Endothelial cell (in vitro differentiated cells): ENCODE data around the gene FBXL7. TPM values are rescaled to one million over a fixed set of nuclear protein-coding genes. Genes with fewer than 3 reads are reported as not detected.

Experiments
- DNase-seq: peaks from one replicate; pipeline ENCODE4 v3.0.0; 2021; ENCODE audit warnings: low spot score
- H3K27ac Mint-ChIP-seq: one replicate; pipeline ENCODE4 v1.8.0; 2021; ENCODE audit warnings: mixed read lengths, inconsistent platforms; ENCODE audit not compliant: unreplicated experiment
- H3K27me3 Mint-ChIP-seq: one replicate; pipeline ENCODE4 v1.8.0; 2021; ENCODE audit warnings: mild to moderate bottlenecking, moderate library complexity, mixed read lengths, inconsistent platforms; ENCODE audit not compliant: unreplicated experiment
- H3K36me3 Mint-ChIP-seq: one replicate; pipeline ENCODE4 v1.8.0; 2021; ENCODE audit warnings: mild to moderate bottlenecking, low read depth, mixed read lengths, inconsistent platforms; ENCODE audit not compliant: unreplicated experiment
- H3K4me1 Mint-ChIP-seq: one replicate; pipeline ENCODE4 v1.8.0; 2021; ENCODE audit warnings: mild to moderate bottlenecking, mixed read lengths, inconsistent platforms; ENCODE audit not compliant: unreplicated experiment
- H3K4me3 Mint-ChIP-seq: one replicate; pipeline ENCODE4 v1.8.0; 2021; ENCODE audit warnings: mild to moderate bottlenecking, mixed read lengths, inconsistent platforms; ENCODE audit not compliant: unreplicated experiment
- H3K9me3 Mint-ChIP-seq: one replicate; pipeline ENCODE4 v1.8.0; 2021; ENCODE audit warnings: mixed read lengths, inconsistent platforms; ENCODE audit not compliant: unreplicated experiment
- CTCF ChIP-seq: fragments of 200-600 bp; sonication (generic); IDR thresholded peaks from one replicate; pipeline ENCODE4 v1.5.0; 2021; ENCODE audit warnings: antibody characterized with exemption; ENCODE audit not compliant: unreplicated experiment
- total RNA-seq: library from RNA; stranded (reverse); fragmentation: NEBNext Ultra II Directional; extraction: Animal tissue kit (Norgen Biotek cat#: 25700); gene quantifications from one replicate; pipeline ENCODE4 v1.2.1, GENCODE V29; 2021; ENCODE audit not compliant: unreplicated experiment

FBXL7 gene
- total RNA-seq, 1 donor from 2014 or later: 63.8 TPM

- peaks cover 4% of the 10 kb centered on the region for H3K27me3 Mint-ChIP-seq
- no peak overlapping the region for H3K27ac Mint-ChIP-seq
- H3K4me1 Mint-ChIP-seq: peaks cover 15% of the 10 kb centered on the region
- no peak for DNase-seq
- no peak overlapping the region for H3K4me3 Mint-ChIP-seq
- peaks cover 33% of the 10 kb centered on the region for H3K36me3 Mint-ChIP-seq
- H3K9me3 Mint-ChIP-seq: no peaks in the 10 kb centered on the region
- no peak for TF ChIP-seq CTCF
These were observed 140.1 kb downstream of the FBXL7 start for GRCh38 chr5:15640116-15640515.

GRCh38 chr5:15643731-15644130 lies 143.8 kb downstream of the FBXL7 start:
- H3K27me3 Mint-ChIP-seq: peaks cover 6% of the 10 kb centered on the region
- H3K36me3 Mint-ChIP-seq: peaks cover 24% of the 10 kb centered on the region

DNA sequence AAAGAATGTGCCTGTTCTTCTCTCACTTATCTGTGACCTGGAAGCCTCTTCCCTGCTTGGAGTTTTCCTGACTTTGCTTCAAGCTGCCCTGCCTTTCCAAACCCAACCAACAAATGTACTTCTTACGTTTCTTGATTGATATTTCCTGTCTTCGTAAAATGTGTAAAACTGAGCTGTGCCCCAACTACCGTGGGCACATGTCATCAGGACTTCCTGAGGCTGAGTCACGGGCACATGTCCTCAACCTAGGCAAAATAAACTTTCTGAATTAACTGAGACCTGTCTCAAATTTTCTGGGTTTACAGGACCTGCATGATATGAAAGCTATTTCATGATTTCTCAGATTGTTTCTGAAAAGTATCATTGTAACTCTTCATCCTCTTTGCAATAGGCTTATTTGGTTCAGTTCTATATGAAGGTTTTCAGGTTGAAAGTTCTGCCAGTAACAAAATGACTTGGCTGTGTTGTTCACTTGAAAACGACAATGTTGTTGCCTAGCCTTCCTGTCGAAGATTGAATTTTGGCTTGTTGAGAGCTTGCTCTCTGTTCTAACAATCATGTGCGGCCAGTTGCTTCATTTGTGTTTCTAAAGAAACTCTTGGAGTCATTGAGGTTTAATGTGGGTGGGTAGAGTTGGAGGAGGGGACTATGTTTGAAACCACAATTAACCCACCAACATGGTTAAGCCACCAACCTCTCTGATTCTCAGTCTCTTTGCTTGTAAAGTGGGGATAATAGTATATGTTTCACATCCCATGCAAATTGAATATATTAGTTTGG lies 145.6 kb downstream of the FBXL7 start:
- TF ChIP-seq CTCF: no peak
- H3K9me3 Mint-ChIP-seq: no peaks in the 10 kb centered on the region
- H3K4me3 Mint-ChIP-seq: no peak overlapping the region
- H3K27me3 Mint-ChIP-seq: peaks cover 2% of the 10 kb centered on the region
- H3K27ac Mint-ChIP-seq: no peak overlapping the region
- peaks cover 9% of the 10 kb centered on the region for H3K36me3 Mint-ChIP-seq
- peaks cover 24% of the 10 kb centered on the region for H3K4me1 Mint-ChIP-seq
- DNase-seq: no peak

More at GRCh38 chr5:15643731-15644130, 143.8 kb downstream of the FBXL7 start:
- Mint-ChIP-seq H3K27ac (peak overlapping the region; percentile 9), H3K9me3 (no peaks in the 10 kb centered on the region), H3K4me1 (peaks cover 24% of the 10 kb centered on the region), H3K4me3 (no peak overlapping the region)
- TF ChIP-seq CTCF: no peak
- DNase-seq: no peak

GRCh38 chr5:15646371-15646770 lies 146.4 kb downstream of the FBXL7 start:
- H3K9me3 Mint-ChIP-seq: no peaks in the 10 kb centered on the region
- peaks cover 10% of the 10 kb centered on the region for H3K36me3 Mint-ChIP-seq
- no peak for TF ChIP-seq CTCF
- H3K27me3 Mint-ChIP-seq: peaks cover 2% of the 10 kb centered on the region
- H3K4me3 Mint-ChIP-seq: no peak overlapping the region
- peaks cover 24% of the 10 kb centered on the region for H3K4me1 Mint-ChIP-seq
- H3K27ac Mint-ChIP-seq: no peak overlapping the region
- DNase-seq: no peak

DNA sequence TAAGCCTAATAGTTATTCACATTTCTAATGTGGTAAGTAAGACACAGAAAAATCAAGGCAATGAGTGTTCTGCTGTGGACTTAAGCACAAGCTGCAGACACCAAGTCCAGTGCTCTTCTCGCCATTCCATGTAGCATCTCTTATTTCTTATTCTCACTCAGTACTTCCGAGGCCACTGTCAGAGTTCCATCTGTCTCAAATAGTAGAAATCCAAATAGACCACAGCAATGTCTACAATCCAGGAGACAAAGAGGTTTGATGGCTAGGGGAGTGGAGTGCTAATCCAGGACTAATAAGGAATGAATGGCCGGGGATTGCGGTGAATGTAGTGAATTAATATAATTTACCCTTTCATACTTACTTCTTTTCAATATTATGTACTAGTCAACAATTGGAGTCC lies 147.3 kb downstream of the FBXL7 start:
- no peaks in the 10 kb centered on the region for H3K9me3 Mint-ChIP-seq
- TF ChIP-seq CTCF: no peak
- no peak overlapping the region for H3K27ac Mint-ChIP-seq
- H3K27me3 Mint-ChIP-seq: peaks cover 2% of the 10 kb centered on the region
- peaks cover 12% of the 10 kb centered on the region for H3K36me3 Mint-ChIP-seq
- no peak for DNase-seq
- peaks cover 24% of the 10 kb centered on the region for H3K4me1 Mint-ChIP-seq
- no peak overlapping the region for H3K4me3 Mint-ChIP-seq
